GM19035 (cell line): ENCODE data around the gene GTF2IRD1.
"Not testable (repeated sequence)": the region's sequence is repeated elsewhere in the genome, so short reads cannot be mapped to it uniquely, and the experiment has no call there.

Experiments
- ATAC-seq: cut with Tn5 transposase; IDR thresholded peaks from one replicate; pipeline ENCODE4 v1.9.1; 2021; ENCODE audit not compliant: unreplicated experiment

The GTF2IRD1 gene, protein sequence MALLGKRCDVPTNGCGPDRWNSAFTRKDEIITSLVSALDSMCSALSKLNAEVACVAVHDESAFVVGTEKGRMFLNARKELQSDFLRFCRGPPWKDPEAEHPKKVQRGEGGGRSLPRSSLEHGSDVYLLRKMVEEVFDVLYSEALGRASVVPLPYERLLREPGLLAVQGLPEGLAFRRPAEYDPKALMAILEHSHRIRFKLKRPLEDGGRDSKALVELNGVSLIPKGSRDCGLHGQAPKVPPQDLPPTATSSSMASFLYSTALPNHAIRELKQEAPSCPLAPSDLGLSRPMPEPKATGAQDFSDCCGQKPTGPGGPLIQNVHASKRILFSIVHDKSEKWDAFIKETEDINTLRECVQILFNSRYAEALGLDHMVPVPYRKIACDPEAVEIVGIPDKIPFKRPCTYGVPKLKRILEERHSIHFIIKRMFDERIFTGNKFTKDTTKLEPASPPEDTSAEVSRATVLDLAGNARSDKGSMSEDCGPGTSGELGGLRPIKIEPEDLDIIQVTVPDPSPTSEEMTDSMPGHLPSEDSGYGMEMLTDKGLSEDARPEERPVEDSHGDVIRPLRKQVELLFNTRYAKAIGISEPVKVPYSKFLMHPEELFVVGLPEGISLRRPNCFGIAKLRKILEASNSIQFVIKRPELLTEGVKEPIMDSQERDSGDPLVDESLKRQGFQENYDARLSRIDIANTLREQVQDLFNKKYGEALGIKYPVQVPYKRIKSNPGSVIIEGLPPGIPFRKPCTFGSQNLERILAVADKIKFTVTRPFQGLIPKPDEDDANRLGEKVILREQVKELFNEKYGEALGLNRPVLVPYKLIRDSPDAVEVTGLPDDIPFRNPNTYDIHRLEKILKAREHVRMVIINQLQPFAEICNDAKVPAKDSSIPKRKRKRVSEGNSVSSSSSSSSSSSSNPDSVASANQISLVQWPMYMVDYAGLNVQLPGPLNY

DNA sequence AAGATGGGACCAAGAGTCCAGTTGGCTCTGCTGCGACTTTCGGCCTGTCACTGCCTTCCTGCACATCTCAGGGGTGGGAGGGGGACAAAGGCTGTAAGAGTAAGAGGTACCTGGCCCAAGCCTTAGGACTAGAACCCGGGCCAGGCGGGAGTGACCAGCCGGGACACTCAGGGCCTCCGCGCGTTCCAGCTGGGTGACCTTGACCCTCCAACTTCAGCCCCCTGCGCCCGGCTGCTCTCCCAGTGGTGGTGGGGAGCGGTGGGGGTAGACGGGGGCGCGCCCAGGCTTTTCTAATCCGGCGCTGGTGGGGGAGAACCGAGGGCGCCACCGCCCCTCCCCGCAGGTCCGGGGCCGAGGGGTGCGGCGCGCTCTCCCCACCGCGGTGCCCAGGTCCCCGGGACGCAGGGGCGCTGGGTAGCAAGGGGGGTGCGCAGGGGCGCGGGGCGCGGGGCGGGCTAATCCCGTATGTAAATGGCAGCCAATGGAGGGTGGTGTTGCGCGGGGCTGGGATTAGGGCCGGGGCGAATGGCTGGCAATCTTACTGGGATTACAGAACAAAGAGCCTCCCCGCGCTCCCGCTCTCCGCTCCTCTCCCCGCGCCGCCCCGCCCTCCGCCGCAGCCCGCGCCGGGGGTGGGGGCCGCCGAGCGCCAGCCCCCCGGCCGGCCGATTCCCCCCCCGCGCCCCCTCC is at the start of gene GTF2IRD1:
TSS of gene GTF2IRD1 (plus strand) at position 585 of the 690 bp plus-strand sequence. CDS start 54,175 bp downstream, outside the sequence.
- ATAC-seq = no peak

DNA sequence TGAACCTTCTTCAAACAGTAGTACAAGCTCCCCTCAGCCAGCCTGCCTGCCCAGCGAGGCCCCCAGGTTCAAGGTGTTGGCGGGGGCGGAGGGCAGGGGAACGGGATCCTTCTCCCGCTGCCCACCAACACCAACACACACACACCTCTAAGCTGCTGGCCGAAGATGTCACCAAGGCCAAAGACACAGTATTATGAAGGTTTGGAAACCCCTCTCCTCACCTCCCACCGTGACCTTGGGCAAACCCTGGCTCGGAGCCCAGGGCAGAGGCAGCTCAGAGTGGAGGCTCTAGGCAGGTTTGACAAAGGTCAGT is 49.4 kb upstream of the GTF2IRD1 start:
- ATAC-seq = no peak

DNA sequence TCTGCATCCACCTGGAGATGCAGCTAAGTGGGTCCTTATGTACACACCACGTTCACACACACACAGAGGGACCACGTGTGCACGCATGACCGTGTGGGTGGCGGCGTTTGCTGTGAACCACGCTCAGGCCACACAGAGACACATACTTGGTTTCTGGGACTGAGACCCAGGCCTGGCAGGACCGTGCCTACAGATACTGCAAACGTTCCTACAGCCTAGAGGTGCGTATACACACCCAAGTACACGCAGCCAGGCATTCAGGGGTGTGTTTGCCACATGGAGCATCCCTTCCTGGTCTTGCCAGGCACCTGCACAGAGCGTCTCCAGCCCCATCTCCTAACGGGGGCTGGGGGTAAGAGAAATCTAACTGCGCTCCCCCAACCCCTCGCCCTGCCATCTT is 49.0 kb upstream of the GTF2IRD1 start:
- ATAC-seq = no peak

DNA sequence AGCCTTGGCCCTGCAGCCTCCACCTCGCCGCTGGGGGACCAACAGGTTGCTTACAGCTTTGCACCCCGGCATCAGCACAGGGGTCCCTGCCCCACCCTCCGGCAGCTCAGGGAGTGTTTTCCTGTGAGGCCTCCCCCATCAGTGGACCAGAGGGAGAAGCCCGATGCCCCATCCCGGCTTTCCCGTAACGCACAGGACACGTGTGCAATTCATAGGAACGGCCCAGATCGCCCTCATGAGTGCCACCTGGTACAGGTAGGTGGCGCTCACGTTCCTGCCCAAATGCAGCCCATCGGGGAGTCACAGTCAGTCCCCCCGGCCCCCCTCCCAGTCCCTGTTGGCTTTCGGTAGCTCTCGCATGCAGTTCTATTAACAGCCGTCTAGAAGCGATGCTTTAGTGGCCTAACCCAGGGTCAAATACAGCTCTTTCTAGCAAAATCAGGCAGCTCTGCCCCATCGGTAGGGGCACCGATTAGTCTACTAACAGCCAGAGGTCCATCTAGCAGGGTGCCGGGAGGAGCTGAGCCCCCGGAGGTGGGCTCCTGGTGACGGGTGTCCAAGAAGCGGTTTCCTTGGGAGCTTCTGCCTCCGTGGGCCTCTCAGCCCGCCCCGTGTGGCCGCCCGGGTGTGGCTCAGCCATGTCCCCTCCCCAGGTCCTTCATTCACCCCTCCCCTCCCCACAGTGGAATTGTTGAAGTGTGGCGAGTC is 48.4 kb upstream of the GTF2IRD1 start:
- no peak for ATAC-seq

DNA sequence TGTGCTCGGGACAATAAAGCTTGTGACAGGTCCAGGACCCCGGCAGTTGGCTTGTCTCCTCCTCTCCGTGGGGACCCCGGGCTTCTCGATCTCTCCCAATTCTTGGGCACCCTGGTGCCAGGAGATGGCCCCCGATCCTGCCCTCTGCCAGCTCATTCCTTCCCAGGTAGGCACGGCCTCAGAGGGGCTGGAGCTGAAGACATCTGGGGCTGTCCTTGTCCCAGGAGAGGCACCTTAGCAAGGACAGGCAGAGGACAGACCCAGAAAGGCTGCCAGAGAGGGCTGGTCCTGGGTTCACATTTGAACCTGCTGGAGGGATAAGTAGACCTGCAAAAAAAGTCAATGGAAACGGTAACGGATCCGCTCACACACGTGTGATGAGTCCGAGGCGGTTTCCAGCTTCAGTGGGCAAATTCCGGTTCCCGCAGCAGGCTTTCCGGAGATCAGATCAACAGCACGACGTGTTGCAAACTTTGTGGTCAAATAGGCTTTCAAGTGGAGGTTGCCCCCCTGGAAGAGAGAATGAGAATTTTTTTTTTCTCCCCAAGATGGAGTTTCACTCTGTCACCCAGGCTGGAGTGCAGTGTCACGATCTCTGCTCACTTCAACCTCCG is 47.7 kb upstream of the GTF2IRD1 start:
- ATAC-seq = no peak

DNA sequence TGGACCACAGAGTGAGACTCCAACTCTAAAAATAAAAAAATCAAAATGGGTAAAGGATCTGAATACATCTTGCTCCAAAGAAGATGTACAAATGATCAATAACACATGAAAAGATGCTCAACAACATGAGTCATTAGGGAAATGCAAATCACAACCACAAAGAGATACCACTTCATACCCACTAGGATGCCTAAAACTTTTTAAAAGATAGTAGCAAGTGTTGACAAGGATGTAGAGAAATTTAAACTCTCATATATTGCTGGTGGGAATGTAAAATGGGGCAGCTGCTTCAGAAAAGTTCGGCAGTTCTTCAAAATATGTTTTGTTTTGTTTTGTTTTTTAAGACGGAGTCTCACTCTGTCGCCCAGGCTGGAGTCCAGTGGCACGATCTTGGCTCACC is 45.7 kb upstream of the GTF2IRD1 start:
- no peak for ATAC-seq

DNA sequence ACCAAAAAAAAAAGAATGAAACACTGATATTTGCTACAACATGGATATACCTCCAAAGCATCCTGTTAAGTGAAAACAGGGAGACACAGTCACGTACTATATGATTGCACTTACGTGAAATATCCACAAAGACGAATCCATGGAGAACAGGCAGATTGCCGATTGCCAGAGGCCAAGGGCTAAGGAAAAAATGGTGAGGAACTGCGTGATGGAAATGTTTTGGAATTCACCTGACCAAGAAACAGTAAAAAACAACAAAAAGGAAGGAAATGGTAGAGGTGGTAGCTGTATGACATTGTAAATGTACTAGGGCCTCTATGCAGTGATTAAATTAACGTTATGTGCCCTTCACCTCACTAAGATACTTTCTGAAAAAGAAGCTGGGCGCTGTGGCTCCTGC is 44.1 kb upstream of the GTF2IRD1 start:
- ATAC-seq = no peak

DNA sequence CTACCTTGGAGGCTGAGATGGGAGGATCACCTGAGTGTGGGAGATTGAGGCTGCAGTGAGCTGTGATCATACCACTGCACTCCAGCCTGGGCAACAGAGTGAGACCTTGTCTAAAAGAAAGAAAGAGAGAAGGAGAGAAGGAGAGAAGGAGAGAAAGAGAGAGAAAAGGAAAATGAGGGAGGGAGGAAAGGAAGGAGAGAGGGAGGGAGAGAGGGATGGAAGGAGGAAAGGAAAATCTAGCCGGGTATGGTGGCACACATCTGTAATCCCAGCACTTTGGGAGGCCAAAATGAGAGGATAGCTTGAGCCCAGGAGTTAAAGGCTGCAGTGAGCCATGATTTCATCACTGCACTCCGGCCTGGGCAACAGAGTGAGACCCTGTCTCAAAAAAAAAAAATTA is 42.9 kb upstream of the GTF2IRD1 start:
- ATAC-seq = no peak

DNA sequence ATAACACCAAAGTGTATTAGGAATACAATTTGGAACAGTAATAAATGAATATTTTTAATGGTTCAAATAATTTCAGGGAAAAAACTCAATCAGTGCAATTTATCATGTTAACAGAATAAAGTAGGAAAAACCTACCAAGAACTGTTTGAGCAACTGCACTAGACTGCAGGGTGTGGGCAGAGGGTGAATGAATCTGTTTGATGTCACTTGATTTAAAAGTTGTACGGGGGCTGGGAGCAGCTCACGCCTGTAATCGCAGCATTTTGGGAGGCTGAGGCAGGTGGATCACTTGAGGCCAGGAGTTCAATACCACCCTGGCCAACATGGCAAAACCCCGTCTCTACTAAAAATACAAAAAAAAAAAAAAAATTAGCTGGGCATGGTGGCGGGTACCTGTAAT is 42.1 kb upstream of the GTF2IRD1 start:
- ATAC-seq = not testable (repeated sequence)

DNA sequence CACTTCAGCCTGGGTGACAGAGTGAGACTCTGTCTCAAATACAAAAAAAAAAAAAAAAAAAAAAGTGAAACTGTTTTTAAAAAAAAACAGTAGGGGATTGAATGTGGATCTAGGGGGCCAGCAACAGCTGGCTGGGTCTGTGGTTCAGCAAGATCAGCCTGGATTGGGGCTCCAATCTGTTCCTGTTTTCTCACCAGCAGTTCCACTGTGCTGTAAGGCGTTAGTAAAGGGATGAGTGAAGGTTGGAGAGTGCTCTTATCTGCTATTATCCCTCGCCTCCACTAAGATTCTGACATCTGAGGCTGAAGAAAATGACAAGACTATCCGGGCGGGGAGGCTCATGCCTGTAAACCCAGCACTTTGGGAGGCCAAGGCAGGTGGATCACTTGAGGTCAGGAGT is 41.6 kb upstream of the GTF2IRD1 start:
- ATAC-seq = no peak

DNA sequence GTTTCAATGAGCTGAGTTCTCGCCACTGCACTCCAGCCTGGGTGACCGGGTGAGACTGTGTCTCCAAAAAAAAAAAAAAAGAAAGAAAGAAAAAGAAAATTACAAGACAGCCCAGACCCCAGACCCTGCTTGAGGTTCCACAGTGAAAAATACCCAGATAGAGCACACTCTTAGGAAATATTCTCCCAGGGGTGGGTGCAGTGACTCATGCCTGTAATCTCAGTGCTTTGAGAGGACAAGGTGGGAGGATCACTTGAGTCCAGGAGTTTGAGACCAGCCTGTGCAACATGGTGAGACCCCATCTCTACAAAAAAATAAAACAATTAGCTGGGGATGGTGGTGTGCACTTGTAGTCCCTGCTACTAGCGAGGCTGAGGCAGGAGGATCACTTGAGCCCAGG is 41.1 kb upstream of the GTF2IRD1 start:
- no peak for ATAC-seq

DNA sequence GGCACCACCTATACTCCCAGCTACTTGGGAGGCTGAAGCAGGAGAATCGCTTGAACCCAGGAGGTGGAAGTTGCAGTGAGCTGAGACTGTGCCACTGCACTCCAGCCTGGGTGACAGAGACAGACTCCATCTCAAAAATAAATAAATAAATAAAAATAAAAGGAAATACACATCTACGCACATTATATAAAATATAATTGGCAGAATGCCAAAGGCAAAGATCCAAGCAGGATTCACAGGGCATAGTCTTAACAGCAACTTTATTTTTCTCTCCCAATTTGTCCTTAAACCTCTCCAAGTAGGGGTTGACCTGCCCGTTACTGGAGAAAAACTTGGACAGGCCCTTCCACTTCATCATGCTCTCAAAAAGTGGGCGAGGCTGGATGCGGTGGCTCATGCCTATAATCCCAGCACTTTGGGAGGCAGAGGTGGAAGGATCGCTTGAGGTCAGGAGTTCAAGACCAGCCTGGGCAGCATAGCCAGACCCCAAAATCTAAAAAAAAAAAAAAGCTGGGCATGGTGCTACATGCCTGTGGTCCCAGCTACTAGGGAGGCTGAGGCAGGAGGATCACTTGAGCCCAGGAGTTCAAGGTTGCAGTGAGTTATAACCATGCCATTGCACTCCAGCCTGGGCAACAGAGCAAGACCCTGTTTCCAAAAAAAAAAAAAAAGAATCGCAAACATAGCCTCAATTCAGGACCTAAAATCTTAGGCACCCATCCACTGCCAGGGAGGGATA is 38.9 kb upstream of the GTF2IRD1 start:
- not testable (repeated sequence) for ATAC-seq

DNA sequence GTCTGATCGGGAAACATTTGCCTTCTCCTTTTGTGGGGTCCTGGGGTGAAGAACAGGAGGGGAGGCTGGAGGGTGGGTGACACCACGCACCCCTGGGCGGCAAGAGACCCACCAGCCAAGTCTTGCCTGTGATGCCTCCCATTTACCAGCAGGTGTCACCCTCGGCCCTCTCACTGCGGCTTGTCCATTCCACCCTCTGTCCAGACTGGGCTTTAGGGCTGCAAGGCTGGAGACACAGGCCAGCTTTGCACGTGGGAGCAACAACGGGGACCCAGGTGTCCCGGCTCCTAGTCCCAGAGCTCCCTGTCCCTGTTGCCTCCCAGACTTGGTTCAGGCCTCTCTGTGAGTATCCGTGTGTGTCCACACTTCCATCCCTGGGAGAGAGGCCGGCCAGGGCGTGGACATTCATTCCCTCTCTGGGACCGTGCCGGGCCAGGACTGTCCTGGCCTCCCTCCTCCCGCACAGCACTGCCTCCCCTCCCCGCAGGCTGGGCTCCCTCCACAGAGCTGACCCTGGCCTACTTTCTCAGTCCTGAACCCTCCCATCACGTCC is 36.2 kb upstream of the GTF2IRD1 start:
- no peak for ATAC-seq

DNA sequence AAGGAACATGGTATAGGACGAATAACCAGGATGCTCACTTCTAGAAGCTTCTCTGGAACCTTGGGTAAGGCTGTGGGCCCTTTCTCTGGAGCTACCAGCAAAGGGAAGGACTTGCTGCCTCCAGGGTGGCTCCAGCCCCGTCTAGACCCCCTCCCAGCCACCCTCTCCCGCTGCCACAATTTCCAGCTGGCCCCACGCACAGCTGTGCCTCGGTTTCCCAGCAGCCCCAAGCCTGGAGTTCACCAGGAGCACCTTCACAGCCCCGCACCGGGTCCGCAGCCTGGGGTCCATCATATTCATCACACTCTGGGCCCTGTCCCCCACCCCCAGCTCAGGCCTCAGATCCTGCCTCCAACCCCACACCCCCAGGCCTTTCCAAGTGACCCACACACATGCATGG is 35.6 kb upstream of the GTF2IRD1 start:
- no peak for ATAC-seq

DNA sequence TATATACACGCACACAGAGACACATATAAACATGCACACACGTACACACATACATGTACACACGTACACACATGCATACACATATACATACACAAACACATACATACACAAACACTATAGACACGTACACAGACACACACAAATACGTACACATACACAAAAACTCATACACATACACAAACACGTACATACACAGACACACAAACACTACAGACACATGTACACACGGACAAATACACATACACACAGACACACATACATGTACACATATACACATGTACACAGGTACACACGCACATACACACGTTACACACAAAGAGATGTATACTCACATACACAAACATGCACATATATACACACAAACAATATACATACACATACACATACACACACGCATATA is 35.2 kb upstream of the GTF2IRD1 start:
- no peak for ATAC-seq

DNA sequence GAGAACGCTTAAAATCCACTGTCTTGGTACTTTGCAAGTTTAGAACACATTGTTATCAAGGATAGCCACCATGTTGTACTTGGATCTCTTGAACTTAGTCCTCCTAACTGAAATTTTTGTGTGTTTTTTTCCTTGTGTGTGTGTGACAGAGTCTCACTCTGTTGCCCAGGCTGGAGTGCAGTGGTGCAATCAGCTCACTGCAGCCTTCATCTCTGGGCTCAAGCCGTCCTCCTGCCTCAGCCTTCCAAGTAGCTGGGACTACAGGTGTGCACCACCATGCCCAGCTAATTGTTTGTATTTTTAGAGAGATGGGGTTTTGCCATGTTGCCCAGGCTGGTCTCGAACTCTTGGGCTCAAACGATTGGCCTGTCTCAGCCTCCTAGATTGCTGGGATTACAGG is 34.5 kb upstream of the GTF2IRD1 start:
- not testable (repeated sequence) for ATAC-seq

DNA sequence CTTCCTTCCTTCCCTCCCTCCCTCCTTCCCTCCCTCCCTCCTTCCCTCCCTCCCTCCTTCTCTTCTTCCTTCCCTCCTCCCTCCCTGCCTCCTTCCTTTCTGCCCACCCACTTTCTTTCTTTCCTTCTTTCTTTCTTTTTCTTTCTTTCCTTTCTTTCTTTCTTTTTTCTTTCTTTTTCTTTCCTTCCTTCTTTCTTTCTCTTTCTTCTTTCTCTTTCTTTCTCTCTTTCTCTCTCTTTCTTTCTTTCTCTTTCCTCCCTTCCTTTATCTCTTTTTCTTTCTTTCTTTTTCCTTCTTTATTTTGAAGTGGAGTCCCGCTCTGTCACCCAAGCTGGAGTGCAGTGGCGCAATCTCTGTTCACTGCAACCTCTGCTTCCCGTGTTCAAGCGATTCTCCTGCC is 33.7 kb upstream of the GTF2IRD1 start:
- no peak for ATAC-seq

DNA sequence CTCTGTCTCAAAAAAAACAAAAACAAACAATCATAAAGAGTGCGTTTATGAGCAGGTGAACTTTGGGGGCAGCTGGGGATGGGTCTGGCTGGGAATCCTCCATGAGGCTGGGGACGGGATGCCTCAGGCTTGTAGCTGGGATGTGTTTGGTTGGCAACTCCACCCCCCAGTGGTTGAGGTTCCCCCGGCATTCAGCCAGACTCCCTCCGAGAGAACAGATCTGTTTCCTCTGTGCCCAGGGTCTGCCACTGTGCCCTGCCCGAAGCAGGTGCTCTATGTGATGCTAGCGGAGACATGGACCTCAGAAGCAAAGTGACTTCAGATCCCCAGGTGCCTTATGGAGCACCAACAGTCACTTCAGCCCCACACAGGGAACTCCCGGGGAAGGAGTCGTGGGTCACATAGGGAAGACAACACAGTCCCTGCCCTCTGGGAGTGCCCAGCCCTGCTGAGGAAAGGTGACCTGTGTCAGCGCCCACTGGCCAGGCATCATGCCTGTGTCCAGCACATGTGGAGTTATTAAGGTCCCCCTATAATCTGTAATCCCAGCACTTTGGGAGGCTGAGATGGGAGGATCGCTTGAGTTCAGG is 29.3 kb upstream of the GTF2IRD1 start:
- no peak for ATAC-seq

DNA sequence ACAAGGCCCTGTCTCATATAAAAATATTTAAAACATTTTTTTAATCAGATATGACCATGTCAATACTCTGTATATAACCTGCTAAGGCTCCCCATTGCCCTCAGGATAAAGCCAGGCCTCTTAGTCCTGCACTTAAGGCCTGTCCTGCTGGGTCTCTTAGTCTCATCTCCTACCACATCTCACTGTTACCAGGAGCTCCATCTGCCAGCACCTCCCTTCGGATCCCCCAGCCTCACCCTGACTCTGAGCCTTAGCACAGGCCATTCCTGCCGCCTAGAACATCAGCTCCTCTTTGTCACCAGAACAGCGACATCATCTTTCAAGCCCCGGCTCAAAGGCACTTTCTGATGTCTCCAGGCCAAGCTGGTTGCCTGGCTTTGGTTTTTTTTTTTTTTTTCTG is 25.7 kb upstream of the GTF2IRD1 start:
- ATAC-seq = no peak
